ENCODE measurements around the gene TINCR.

DNA sequence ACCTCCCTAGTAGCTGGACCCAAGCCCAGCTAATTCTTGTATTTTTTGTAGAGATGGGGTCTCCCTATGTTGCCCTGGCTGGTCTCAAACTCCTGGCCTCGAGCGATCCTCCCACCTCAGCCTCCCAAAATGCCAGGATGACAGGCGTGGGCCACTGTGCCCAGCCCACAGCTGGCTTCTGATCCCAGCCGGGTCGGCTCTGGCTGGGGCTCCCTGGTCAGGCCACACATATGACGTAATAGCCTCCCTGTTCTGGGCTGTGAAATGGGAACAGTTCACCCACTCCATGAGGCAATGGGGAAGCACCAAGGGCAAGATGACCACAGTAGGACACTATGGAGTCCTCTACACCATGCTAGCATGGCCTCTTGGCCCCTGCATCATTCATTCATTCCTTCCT lies 41.1 kb downstream of the TINCR start:
- no peak for TF ChIP-seq CTCF (IDR thresholded peaks at IDR 0.05)
- TF ChIP-seq POLR2A (IDR thresholded peaks at IDR 0.05): no peak

Data from right lobe of liver (tissue), 4 donors.